Muscle layer of colon (tissue), 2 donors: ENCODE measurements around the gene THYN1.
A peak's percentile ranks its signal among the peaks of the same experiment; 100 is the strongest.
"Not testable (repeated sequence)": the region's sequence is repeated elsewhere in the genome, so short reads cannot be mapped to it uniquely, and the experiment has no call there.

Source experiments
- H3K27ac ChIP-seq: one replicate; pipeline ENCODE4 v1.7.0; 2013; ENCODE audit warnings: low read depth, mild to moderate bottlenecking, low read length, moderate library complexity
- H3K27me3 ChIP-seq, 2 donors: one replicate each; pipeline ENCODE4 v1.7.0; 2013; ENCODE audit warnings: low read length in 2 of 2, mild to moderate bottlenecking in 2 of 2; ENCODE audit not compliant: insufficient read depth in 2 of 2, control insufficient read depth in 1 of 2
- H3K36me3 ChIP-seq: one replicate; pipeline ENCODE4 v1.7.0; 2013; ENCODE audit warnings: mild to moderate bottlenecking, low read length; ENCODE audit not compliant: insufficient read depth
- H3K4me1 ChIP-seq: one replicate; pipeline ENCODE4 v1.7.0; 2013; ENCODE audit warnings: mild to moderate bottlenecking, low read length; ENCODE audit not compliant: insufficient read depth
- H3K4me3 ChIP-seq, 2 donors: one replicate each; pipeline ENCODE4 v1.7.0; 2013; ENCODE audit warnings: low read length in 2 of 2, low read depth in 1 of 2, mild to moderate bottlenecking in 1 of 2, moderate library complexity in 1 of 2
- H3K9ac ChIP-seq: one replicate; pipeline ENCODE4 v1.7.0; 2013; ENCODE audit warnings: low read length
- H3K9me3 ChIP-seq: one replicate; pipeline ENCODE4 v1.7.0; 2013; ENCODE audit warnings: mild to moderate bottlenecking, low read length
- donor health status: abdominal sarcoma.
- donor health status: Adenocarcinoma of cecum.

The THYN1 gene

GRCh38 chr11:134258577-134258976, 5.4 kb upstream of the THYN1 start:
- Histone ChIP-seq H3K36me3 (peaks cover 59% of the 10 kb centered on the region), H3K9ac (no peak overlapping the region), H3K27ac (no peak overlapping the region), H3K9me3 (no peaks in the 10 kb centered on the region), H3K4me1 (peaks cover 6% of the 10 kb centered on the region), H3K4me3 (no peak overlapping the region), H3K27me3 (no peaks in the 10 kb centered on the region)

- no peak overlapping the region for H3K9ac ChIP-seq
- no peak overlapping the region for H3K4me3 ChIP-seq
- H3K9me3 ChIP-seq: no peaks in the 10 kb centered on the region
- peaks cover 44% of the 10 kb centered on the region for H3K36me3 ChIP-seq
- no peaks in the 10 kb centered on the region for H3K27me3 ChIP-seq
- peaks cover 8% of the 10 kb centered on the region for H3K4me1 ChIP-seq
- no peak overlapping the region for H3K27ac ChIP-seq
Measured at GRCh38 chr11:134257101-134257500, 3.9 kb upstream of the THYN1 start.

- not testable (repeated sequence) for H3K27ac ChIP-seq, H3K27me3 ChIP-seq, H3K4me3 ChIP-seq, H3K9me3 ChIP-seq, H3K9ac ChIP-seq
- Histone ChIP-seq H3K4me1 (peaks cover 15% of the 10 kb centered on the region), H3K36me3 (peaks cover 41% of the 10 kb centered on the region)
Measured at GRCh38 chr11:134255184-134255561, 2.0 kb upstream of the THYN1 start.

- peak overlapping the region in 1 of 2 donors; percentile 16 for H3K4me3 ChIP-seq
- peaks cover 15% of the 10 kb centered on the region for H3K4me1 ChIP-seq
- H3K27ac ChIP-seq: no peak overlapping the region
- no peaks in the 10 kb centered on the region for H3K9me3 ChIP-seq
- no peak overlapping the region for H3K9ac ChIP-seq
- H3K36me3 ChIP-seq: peaks cover 41% of the 10 kb centered on the region
- no peaks in the 10 kb centered on the region for H3K27me3 ChIP-seq
Measured at GRCh38 chr11:134254433-134255183, 1.5 kb upstream of the THYN1 start.

GRCh38 chr11:134252346-134253187, 585 bp downstream of the THYN1 start:
- Histone ChIP-seq H3K27me3 (no peaks in the 10 kb centered on the region), H3K27ac (peak overlapping the region; percentile 73), H3K36me3 (peaks cover 42% of the 10 kb centered on the region), H3K4me3 (peak overlapping the region; percentile 83 to 99), H3K9ac (peak overlapping the region; percentile 62), H3K4me1 (peaks cover 15% of the 10 kb centered on the region), H3K9me3 (no peaks in the 10 kb centered on the region)

GRCh38 chr11:134250675-134251074, 2.5 kb downstream of the THYN1 start:
- Histone ChIP-seq H3K27ac (no peak overlapping the region), H3K36me3 (peaks cover 53% of the 10 kb centered on the region), H3K4me1 (peaks cover 15% of the 10 kb centered on the region), H3K9ac (no peak overlapping the region), H3K9me3 (no peaks in the 10 kb centered on the region), H3K27me3 (no peaks in the 10 kb centered on the region), H3K4me3 (no peak overlapping the region)

- Histone ChIP-seq H3K4me3 (no peak overlapping the region), H3K36me3 (peaks cover 57% of the 10 kb centered on the region), H3K9ac (no peak overlapping the region), H3K9me3 (no peaks in the 10 kb centered on the region), H3K27me3 (no peaks in the 10 kb centered on the region), H3K27ac (no peak overlapping the region), H3K4me1 (peaks cover 15% of the 10 kb centered on the region)
Measured at GRCh38 chr11:134250246-134250645, 2.9 kb downstream of the THYN1 start.

- H3K36me3 ChIP-seq: peaks cover 68% of the 10 kb centered on the region
Measured at GRCh38 chr11:134248910-134249480, 4.2 kb downstream of the THYN1 start.

GRCh38 chr11:134246678-134247077, 6.5 kb downstream of the THYN1 start:
- H3K4me1 ChIP-seq: peaks cover 3% of the 10 kb centered on the region
- no peak overlapping the region for H3K27ac ChIP-seq
- H3K9me3 ChIP-seq: no peaks in the 10 kb centered on the region
- no peaks in the 10 kb centered on the region for H3K27me3 ChIP-seq
- H3K4me3 ChIP-seq: no peak overlapping the region
- H3K36me3 ChIP-seq: peaks cover 90% of the 10 kb centered on the region
- H3K9ac ChIP-seq: no peak overlapping the region

More at GRCh38 chr11:134248910-134249480, 4.2 kb downstream of the THYN1 start:
- Histone ChIP-seq H3K9me3 (no peaks in the 10 kb centered on the region), H3K4me3 (no peak overlapping the region), H3K9ac (no peak overlapping the region), H3K4me1 (peaks cover 10% of the 10 kb centered on the region), H3K27me3 (no peaks in the 10 kb centered on the region), H3K27ac (no peak overlapping the region)

GRCh38 chr11:134246100-134246499, 7.1 kb downstream of the THYN1 start:
- Histone ChIP-seq H3K4me1 (no peaks in the 10 kb centered on the region), H3K27ac (no peak overlapping the region), H3K4me3 (no peak overlapping the region), H3K9ac (no peak overlapping the region), H3K27me3 (no peaks in the 10 kb centered on the region), H3K36me3 (peaks cover 90% of the 10 kb centered on the region), H3K9me3 (no peaks in the 10 kb centered on the region)

- H3K9ac ChIP-seq: no peak overlapping the region
- peaks cover 85% of the 10 kb centered on the region for H3K36me3 ChIP-seq
- H3K4me1 ChIP-seq: no peaks in the 10 kb centered on the region
- no peak overlapping the region for H3K4me3 ChIP-seq
- no peaks in the 10 kb centered on the region for H3K27me3 ChIP-seq
- no peak overlapping the region for H3K27ac ChIP-seq
- H3K9me3 ChIP-seq: no peaks in the 10 kb centered on the region
Measured at GRCh38 chr11:134245434-134245833, 7.7 kb downstream of the THYN1 start.
